ENCODE results near the gene SLC23A3.
A peak's percentile ranks its signal among the peaks of the same experiment; 100 is the strongest.

Gene SLC23A3

GRCh38 chr2:219215871-219216534, 46.2 kb upstream of the SLC23A3 start:
- H3K4me1 Mint-ChIP-seq = peaks cover 28% of the 10 kb centered on the region
- H3K36me3 Mint-ChIP-seq (ENCODE audit: low read depth) = peaks cover 28% of the 10 kb centered on the region
- TF ChIP-seq CTCF (IDR thresholded peaks at IDR 0.05; ENCODE audit: unreplicated experiment in 3 of 3) = no peak
- H3K27me3 Mint-ChIP-seq (ENCODE audit: low read depth) = no peaks in the 10 kb centered on the region
- H3K9me3 Mint-ChIP-seq = no peaks in the 10 kb centered on the region
- peak overlapping the region in 1 of 3 experiments; percentile 92 for H3K27ac Mint-ChIP-seq
- H3K4me3 Mint-ChIP-seq = peak overlapping the region in 1 of 3 experiments; percentile 31

GRCh38 chr2:219214786-219215185, 45.0 kb upstream of the SLC23A3 start:
- Mint-ChIP-seq H3K36me3 (ENCODE audit: low read depth) (peaks cover 36% of the 10 kb centered on the region), H3K27ac (peak overlapping the region in 1 of 3 experiments; percentile 92), H3K4me3 (peak overlapping the region; percentile 33 to 43 (median 39)), H3K4me1 (peaks cover 27% of the 10 kb centered on the region), H3K9me3 (no peaks in the 10 kb centered on the region), H3K27me3 (ENCODE audit: low read depth) (no peaks in the 10 kb centered on the region)
- TF ChIP-seq CTCF (IDR thresholded peaks at IDR 0.05; ENCODE audit: unreplicated experiment in 3 of 3) = no peak

- Mint-ChIP-seq H3K4me3 (no peak overlapping the region), H3K27ac (peak overlapping the region in 1 of 3 experiments; percentile 92), H3K27me3 (ENCODE audit: low read depth) (no peaks in the 10 kb centered on the region), H3K4me1 (peaks cover 21% of the 10 kb centered on the region), H3K36me3 (ENCODE audit: low read depth) (peaks cover 36% of the 10 kb centered on the region), H3K9me3 (no peaks in the 10 kb centered on the region)
- TF ChIP-seq CTCF (IDR thresholded peaks at IDR 0.05; ENCODE audit: unreplicated experiment in 3 of 3) = no peak
Observed at GRCh38 chr2:219214141-219214540, 44.3 kb upstream of the SLC23A3 start.

- no peak overlapping the region for H3K27ac Mint-ChIP-seq
- H3K36me3 Mint-ChIP-seq (ENCODE audit: low read depth) = peaks cover 39% of the 10 kb centered on the region
- H3K9me3 Mint-ChIP-seq = no peaks in the 10 kb centered on the region
- H3K27me3 Mint-ChIP-seq (ENCODE audit: low read depth) = no peaks in the 10 kb centered on the region
- H3K4me3 Mint-ChIP-seq = no peak overlapping the region
- no peak for TF ChIP-seq CTCF (IDR thresholded peaks at IDR 0.05; ENCODE audit: unreplicated experiment in 3 of 3)
- peaks cover 17% of the 10 kb centered on the region for H3K4me1 Mint-ChIP-seq
Observed at GRCh38 chr2:219213486-219214071, 43.8 kb upstream of the SLC23A3 start.

GRCh38 chr2:219213026-219213415, 43.2 kb upstream of the SLC23A3 start:
- no peaks in the 10 kb centered on the region for H3K9me3 Mint-ChIP-seq
- TF ChIP-seq CTCF (IDR thresholded peaks at IDR 0.05; ENCODE audit: unreplicated experiment in 3 of 3) = no peak
- no peaks in the 10 kb centered on the region for H3K27me3 Mint-ChIP-seq (ENCODE audit: low read depth)
- peaks cover 21% of the 10 kb centered on the region for H3K4me1 Mint-ChIP-seq
- H3K27ac Mint-ChIP-seq = no peak overlapping the region
- peaks cover 44% of the 10 kb centered on the region for H3K36me3 Mint-ChIP-seq (ENCODE audit: low read depth)
- H3K4me3 Mint-ChIP-seq = no peak overlapping the region
